ENCODE results near the gene RHBDD1. TPM values are rescaled to one million over a fixed set of nuclear protein-coding genes. Genes with fewer than 3 reads are reported as not detected.
A peak's percentile ranks its signal among the peaks of the same experiment; 100 is the strongest.

RHBDD1 gene
- total RNA-seq, 1 donor from 2014 or later = 9.9 TPM

- DNase-seq (ENCODE audit: low read depth) = no peak
These were observed 193.7 kb downstream of the RHBDD1 start for GRCh38 chr2:227029426-227030105.

- DNase-seq (ENCODE audit: low read depth) = no peak
These were observed 194.9 kb downstream of the RHBDD1 start for GRCh38 chr2:227030789-227031188.

- peak; percentile 5 for DNase-seq (ENCODE audit: low read depth)
These were observed 195.5 kb downstream of the RHBDD1 start for GRCh38 chr2:227031379-227031778.

GRCh38 chr2:227033471-227034148 lies 197.8 kb downstream of the RHBDD1 start:
- peak; percentile 25 for DNase-seq (ENCODE audit: low read depth)

GRCh38 chr2:227035711-227036367 lies 200.0 kb downstream of the RHBDD1 start:
- no peak for DNase-seq (ENCODE audit: low read depth)

- no peak for DNase-seq (ENCODE audit: low read depth)
These were observed 200.7 kb downstream of the RHBDD1 start for GRCh38 chr2:227036527-227036926.

- no peak for DNase-seq (ENCODE audit: low read depth)
These were observed 202.8 kb downstream of the RHBDD1 start for GRCh38 chr2:227038550-227039189.

GRCh38 chr2:227043981-227044380 lies 208.1 kb downstream of the RHBDD1 start:
- no peak for DNase-seq (ENCODE audit: low read depth)

Other genes with a start within 250 kb of the RHBDD1 start
- 32.3 and 38.1 TPM in 2 replicates for gene IRS1, start 36.2 kb upstream of the RHBDD1 start, total RNA-seq